Spleen (tissue), 7 donors: ENCODE data around the gene WDR49.

Experiments
- POLR2AphosphoS5 ChIP-seq, 3 donors: sonication (generic); formaldehyde crosslinking; IDR thresholded peaks; one replicate each; pipeline ENCODE4 v1.5.1; 2017; ENCODE audit warnings: antibody characterized with exemption in 3 of 3
- TF ChIP-seq, protein P1 (sequence below), 11 experiments: fragments of 200-600 bp in 7 of 11; fragments of 450-650 bp in 4 of 11; sonication (generic) in 4 of 11; IDR thresholded peaks in 8 of 11; conservative IDR thresholded peaks in 3 of 11; 1 replicate in 7 of 11; 2 replicates in 4 of 11; pipeline versions ENCODE4 v1.4.0 to v1.8.0; 2016 to 2021; ENCODE audit warnings: antibody characterized with exemption in 11 of 11, inconsistent platforms in 4 of 11, mild to moderate bottlenecking in 1 of 11
- donor health status: DM: no; HTN: no; CAD: no; lungs with moderate emphysema.
- donor health status: DM: no; HTN: no; CAD: no.
- donor health status: DM: no; HTN: no; CAD: no.

DNA sequence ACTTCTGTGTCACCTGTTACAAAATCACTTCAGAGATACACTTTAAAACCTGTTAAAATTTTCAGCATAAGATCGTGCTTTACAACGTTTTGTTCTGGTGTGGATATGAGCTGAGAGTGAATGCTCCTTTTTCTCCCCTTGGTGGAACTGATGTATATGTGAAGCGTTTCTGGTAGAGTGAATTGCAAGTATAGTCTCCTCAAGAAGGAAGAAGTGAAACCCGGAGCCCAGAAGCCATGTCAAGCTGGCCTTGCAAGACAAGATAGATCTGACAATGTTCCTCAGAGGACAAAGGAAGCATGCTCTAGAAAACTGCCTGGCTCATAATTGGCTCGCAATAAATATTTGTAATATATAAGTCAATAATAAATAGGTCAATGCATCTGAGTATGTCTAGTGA lies 203.5 kb downstream of the WDR49 start:
- TF ChIP-seq, protein P1, sequence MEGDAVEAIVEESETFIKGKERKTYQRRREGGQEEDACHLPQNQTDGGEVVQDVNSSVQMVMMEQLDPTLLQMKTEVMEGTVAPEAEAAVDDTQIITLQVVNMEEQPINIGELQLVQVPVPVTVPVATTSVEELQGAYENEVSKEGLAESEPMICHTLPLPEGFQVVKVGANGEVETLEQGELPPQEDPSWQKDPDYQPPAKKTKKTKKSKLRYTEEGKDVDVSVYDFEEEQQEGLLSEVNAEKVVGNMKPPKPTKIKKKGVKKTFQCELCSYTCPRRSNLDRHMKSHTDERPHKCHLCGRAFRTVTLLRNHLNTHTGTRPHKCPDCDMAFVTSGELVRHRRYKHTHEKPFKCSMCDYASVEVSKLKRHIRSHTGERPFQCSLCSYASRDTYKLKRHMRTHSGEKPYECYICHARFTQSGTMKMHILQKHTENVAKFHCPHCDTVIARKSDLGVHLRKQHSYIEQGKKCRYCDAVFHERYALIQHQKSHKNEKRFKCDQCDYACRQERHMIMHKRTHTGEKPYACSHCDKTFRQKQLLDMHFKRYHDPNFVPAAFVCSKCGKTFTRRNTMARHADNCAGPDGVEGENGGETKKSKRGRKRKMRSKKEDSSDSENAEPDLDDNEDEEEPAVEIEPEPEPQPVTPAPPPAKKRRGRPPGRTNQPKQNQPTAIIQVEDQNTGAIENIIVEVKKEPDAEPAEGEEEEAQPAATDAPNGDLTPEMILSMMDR (IDR thresholded peaks at IDR 0.05 in 8 of 11, conservative IDR thresholded peaks at IDR 0.05 in 3 of 11): no peak
- TF ChIP-seq POLR2AphosphoS5 (IDR thresholded peaks at IDR 0.05): no peak
